GM12878 (cell line): ENCODE results near the gene MDN1. TPM values are rescaled to one million over a fixed set of nuclear protein-coding genes. Genes with fewer than 3 reads are reported as not detected.

Experiments used
- ATF7 ChIP-seq: fragments of 450-650 bp; IDR thresholded peaks from 2 replicates; pipeline ENCODE4 v1.6.1; 2016; ENCODE audit warnings: low read depth, mild to moderate bottlenecking
- BACH1 ChIP-seq: fragments of 450-650 bp; IDR thresholded peaks from 2 replicates; pipeline ENCODE4 v1.6.1; 2017; ENCODE audit warnings: mild to moderate bottlenecking, borderline replicate concordance
- CHD2 ChIP-seq: IDR thresholded peaks from 2 replicates; pipeline ENCODE4 v1.6.1; 2011; ENCODE audit warnings: low read depth, low read length, improper control_type of control experiment, borderline replicate concordance
- CREM ChIP-seq: IDR thresholded peaks from 2 replicates; pipeline ENCODE4 v1.6.1; 2014; ENCODE audit warnings: antibody characterized with exemption, low read depth
- EED ChIP-seq: sonication (generic); IDR thresholded peaks from 2 replicates; pipeline ENCODE4 v1.6.1; 2016; ENCODE audit warnings: antibody characterized with exemption, low read depth
- FOXK2 ChIP-seq: fragments of 450-650 bp; IDR thresholded peaks from 2 replicates; pipeline ENCODE4 v1.6.1; 2017; ENCODE audit warnings: mild to moderate bottlenecking, moderate library complexity
- HCFC1 ChIP-seq: fragments of 150-350 bp; IDR thresholded peaks from 2 replicates; pipeline ENCODE4 v1.6.1; 2014; ENCODE audit warnings: low read length
- HDAC2 ChIP-seq: fragments of 200-600 bp; sonication (generic); IDR thresholded peaks from 2 replicates; pipeline ENCODE4 v1.6.1; 2017
- HDAC6 ChIP-seq: fragments of 200-600 bp; sonication (generic); IDR thresholded peaks from one replicate; pipeline ENCODE4 v1.8.0; 2017; ENCODE audit warnings: antibody characterized with exemption; ENCODE audit not compliant: unreplicated experiment
- IRF4 ChIP-seq: IDR thresholded peaks from 2 replicates; pipeline ENCODE4 v1.6.1; 2011; ENCODE audit warnings: low read depth, low read length
- KAT2A ChIP-seq: conservative IDR thresholded peaks from 2 replicates; pipeline ENCODE4 v1.6.1; 2011; ENCODE audit warnings: low read depth, low read length; ENCODE audit not compliant: control insufficient read depth
- KLF5 ChIP-seq: fragments of 450-650 bp; IDR thresholded peaks from 2 replicates; pipeline ENCODE4 v1.6.1; 2014; ENCODE audit warnings: mild to moderate bottlenecking; ENCODE audit not compliant: partially characterized antibody
- RAD21 ChIP-seq: IDR thresholded peaks from 2 replicates; pipeline ENCODE4 v1.6.1; 2011; ENCODE audit warnings: mild to moderate bottlenecking, low read depth, low read length, moderate library complexity; ENCODE audit not compliant: insufficient read depth
- RB1 ChIP-seq: fragments of 450-650 bp; formaldehyde crosslinking; IDR thresholded peaks from 2 replicates; pipeline ENCODE4 v1.6.1; 2017; ENCODE audit warnings: mild to moderate bottlenecking, borderline replicate concordance
- SIN3A ChIP-seq: IDR thresholded peaks from 2 replicates; pipeline ENCODE4 v1.6.1; 2012; ENCODE audit warnings: low read depth, low read length, improper control_type of control experiment
- SPI1 ChIP-seq: IDR thresholded peaks from 2 replicates; pipeline ENCODE4 v1.6.1; 2011; ENCODE audit warnings: low read depth, mild to moderate bottlenecking, low read length, moderate library complexity, borderline replicate concordance; ENCODE audit not compliant: insufficient read depth
- SREBF1 ChIP-seq: IDR thresholded peaks from 2 replicates; pipeline ENCODE4 v1.6.1; 2012; ENCODE audit warnings: mild to moderate bottlenecking, low read length
- SREBF2 ChIP-seq: IDR thresholded peaks from 2 replicates; pipeline ENCODE4 v1.6.1; 2012; ENCODE audit warnings: mild to moderate bottlenecking, low read length
- STAT1 ChIP-seq: fragments of 450-650 bp; conservative IDR thresholded peaks from 2 replicates; pipeline ENCODE4 v1.6.1; 2014; ENCODE audit warnings: antibody characterized with exemption, mild to moderate bottlenecking
- ZNF274 ChIP-seq: IDR thresholded peaks from one replicate; pipeline ENCODE4 v1.8.0; 2011; ENCODE audit not compliant: insufficient read length, insufficient read depth
- ZNF384 ChIP-seq: IDR thresholded peaks from 2 replicates; pipeline ENCODE4 v1.6.1; 2012; ENCODE audit warnings: low read depth, mild to moderate bottlenecking, low read length, improper control_type of control experiment, borderline replicate concordance
- ZZZ3 ChIP-seq: IDR thresholded peaks from 2 replicates; pipeline ENCODE4 v1.6.1; 2011; ENCODE audit warnings: low read depth; ENCODE audit not compliant: control insufficient read depth, insufficient read length
- polyA plus RNA-seq, 11 experiments: library from polyadenylated mRNA; depleted of rRNA in 4 of 11; unstranded in 6 of 11; stranded (reverse) in 5 of 11; fragments of >200 nt; fragmentation: Nextera tagmentation in 4 of 11; fragmentation: Illumina TruSeq in 1 of 11; extraction: Ambion mirVana in 4 of 11; extraction: Trizol in 1 of 11; gene quantifications; 1 replicate in 1 of 11; 2 replicates in 10 of 11; pipeline versions ENCODE4 v1.2.1 to v1.2.3, GENCODE V29; 2011 to 2016; ENCODE audit warnings: inconsistent platforms in 2 of 11, missing spikeins in 2 of 11, low read depth in 1 of 11
- total RNA-seq, 4 experiments: library from RNA; depleted of rRNA in 3 of 4; stranded (reverse); fragments of >200 nt in 3 of 4; fragmentation: Illumina TruSeq in 1 of 4; extraction: Trizol in 1 of 4; gene quantifications; 2 replicates each; pipeline versions ENCODE4 v1.2.1 to v1.2.3, GENCODE V29; 2013 to 2021
- TF ChIP-seq, protein P1 (sequence below): fragments of 450-650 bp; IDR thresholded peaks from 2 replicates; pipeline ENCODE4 v1.6.1; 2017; ENCODE audit warnings: antibody characterized with exemption, mild to moderate bottlenecking, moderate library complexity
- TF ChIP-seq, protein P2 (sequence below): fragments of 450-650 bp; formaldehyde crosslinking; IDR thresholded peaks from 2 replicates; pipeline ENCODE4 v1.5.0; 2022; ENCODE audit warnings: mild to moderate bottlenecking, missing genetic modification characterization

The MDN1 gene
- total and polyA plus RNA-seq, 10 of the 15 experiments (the other 5 are each of a cell fraction or from before 2014, with no cell fraction given), result 14.3 to 50.1 (median 22.1) TPM

DNA sequence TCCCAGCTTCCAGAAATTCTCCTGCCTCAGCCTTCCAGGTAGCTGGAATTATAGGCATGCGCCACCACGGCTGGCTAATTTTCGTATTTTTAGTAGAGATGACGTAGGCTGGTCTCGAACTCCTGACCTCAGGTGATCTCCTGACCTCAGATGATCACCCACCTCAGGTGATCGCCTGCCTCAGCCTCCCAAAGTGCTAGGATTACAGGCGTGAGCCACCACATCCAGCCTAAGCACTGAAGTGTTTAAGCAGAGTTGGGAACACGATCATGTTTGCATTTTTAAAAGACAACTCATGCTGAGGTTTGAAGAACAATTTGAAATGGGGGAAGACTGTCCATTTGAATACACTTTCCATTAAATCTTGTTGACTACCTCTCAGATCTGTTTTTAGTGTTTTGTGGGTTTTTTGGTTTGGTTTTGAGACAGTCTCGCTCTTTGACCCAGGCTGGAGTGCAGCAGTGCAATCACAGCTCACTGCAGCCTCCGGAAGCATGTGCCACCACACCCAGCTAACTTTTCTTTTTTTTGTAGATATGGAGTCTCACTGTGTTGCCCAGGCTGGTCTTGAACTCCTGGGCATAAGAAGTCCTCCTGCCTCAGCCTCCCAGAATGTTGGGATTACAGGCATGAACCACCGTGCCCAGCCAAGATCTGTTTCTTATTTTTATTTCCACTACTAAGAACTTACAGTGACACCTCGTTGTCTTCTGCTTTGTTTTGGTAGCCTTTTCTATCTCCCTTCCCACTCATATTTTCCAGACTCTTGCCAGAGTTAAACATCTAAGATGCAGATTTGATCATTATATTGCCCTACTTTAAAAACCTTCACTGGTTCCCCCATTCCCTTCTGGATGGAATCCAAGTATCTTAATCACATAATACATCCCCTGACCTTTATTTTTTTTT lies 15.5 kb upstream of the MDN1 start (continued):
- TF ChIP-seq, protein P1, sequence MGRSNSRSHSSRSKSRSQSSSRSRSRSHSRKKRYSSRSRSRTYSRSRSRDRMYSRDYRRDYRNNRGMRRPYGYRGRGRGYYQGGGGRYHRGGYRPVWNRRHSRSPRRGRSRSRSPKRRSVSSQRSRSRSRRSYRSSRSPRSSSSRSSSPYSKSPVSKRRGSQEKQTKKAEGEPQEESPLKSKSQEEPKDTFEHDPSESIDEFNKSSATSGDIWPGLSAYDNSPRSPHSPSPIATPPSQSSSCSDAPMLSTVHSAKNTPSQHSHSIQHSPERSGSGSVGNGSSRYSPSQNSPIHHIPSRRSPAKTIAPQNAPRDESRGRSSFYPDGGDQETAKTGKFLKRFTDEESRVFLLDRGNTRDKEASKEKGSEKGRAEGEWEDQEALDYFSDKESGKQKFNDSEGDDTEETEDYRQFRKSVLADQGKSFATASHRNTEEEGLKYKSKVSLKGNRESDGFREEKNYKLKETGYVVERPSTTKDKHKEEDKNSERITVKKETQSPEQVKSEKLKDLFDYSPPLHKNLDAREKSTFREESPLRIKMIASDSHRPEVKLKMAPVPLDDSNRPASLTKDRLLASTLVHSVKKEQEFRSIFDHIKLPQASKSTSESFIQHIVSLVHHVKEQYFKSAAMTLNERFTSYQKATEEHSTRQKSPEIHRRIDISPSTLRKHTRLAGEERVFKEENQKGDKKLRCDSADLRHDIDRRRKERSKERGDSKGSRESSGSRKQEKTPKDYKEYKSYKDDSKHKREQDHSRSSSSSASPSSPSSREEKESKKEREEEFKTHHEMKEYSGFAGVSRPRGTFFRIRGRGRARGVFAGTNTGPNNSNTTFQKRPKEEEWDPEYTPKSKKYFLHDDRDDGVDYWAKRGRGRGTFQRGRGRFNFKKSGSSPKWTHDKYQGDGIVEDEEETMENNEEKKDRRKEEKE, result no peak
- TF ChIP-seq BACH1 (no peak), SREBF2 (no peak), HCFC1 (no peak), HDAC6 (no peak), RAD21 (no peak), SREBF1 (peak; percentile 36; the same call in 1 of the 2 replicates), RB1 (no peak), EED (peak; percentile 72), FOXK2 (no peak; the same call in 1 of the 2 replicates), ATF7 (peak; percentile 76), ZZZ3 (no peak), CREM (peak; percentile 75), CHD2 (no peak), STAT1 (no peak), ZNF384 (peak; percentile 68), KLF5 (no peak), SPI1 (no peak), ZNF274 (no peak), HDAC2 (no peak), SIN3A (no peak), IRF4 (peak; percentile 88), KAT2A (no peak)
- TF ChIP-seq, protein P2, sequence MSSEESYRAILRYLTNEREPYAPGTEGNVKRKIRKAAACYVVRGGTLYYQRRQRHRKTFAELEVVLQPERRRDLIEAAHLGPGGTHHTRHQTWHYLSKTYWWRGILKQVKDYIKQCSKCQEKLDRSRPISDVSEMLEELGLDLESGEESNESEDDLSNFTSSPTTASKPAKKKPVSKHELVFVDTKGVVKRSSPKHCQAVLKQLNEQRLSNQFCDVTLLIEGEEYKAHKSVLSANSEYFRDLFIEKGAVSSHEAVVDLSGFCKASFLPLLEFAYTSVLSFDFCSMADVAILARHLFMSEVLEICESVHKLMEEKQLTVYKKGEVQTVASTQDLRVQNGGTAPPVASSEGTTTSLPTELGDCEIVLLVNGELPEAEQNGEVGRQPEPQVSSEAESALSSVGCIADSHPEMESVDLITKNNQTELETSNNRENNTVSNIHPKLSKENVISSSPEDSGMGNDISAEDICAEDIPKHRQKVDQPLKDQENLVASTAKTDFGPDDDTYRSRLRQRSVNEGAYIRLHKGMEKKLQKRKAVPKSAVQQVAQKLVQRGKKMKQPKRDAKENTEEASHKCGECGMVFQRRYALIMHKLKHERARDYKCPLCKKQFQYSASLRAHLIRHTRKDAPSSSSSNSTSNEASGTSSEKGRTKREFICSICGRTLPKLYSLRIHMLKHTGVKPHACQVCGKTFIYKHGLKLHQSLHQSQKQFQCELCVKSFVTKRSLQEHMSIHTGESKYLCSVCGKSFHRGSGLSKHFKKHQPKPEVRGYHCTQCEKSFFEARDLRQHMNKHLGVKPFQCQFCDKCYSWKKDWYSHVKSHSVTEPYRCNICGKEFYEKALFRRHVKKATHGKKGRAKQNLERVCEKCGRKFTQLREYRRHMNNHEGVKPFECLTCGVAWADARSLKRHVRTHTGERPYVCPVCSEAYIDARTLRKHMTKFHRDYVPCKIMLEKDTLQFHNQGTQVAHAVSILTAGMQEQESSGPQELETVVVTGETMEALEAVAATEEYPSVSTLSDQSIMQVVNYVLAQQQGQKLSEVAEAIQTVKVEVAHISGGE (CRISPR knock-in tag), result no peak
